Heart left ventricle (tissue), 16 donors: ENCODE measurements around the gene LTBR. TPM values are rescaled to one million over a fixed set of nuclear protein-coding genes. Genes with fewer than 3 reads are reported as not detected.

Experiments used
- ATAC-seq, 4 donors: fragments of 200-7000 bp; cut with Tn5 transposase; one replicate each; pipeline ENCODE4 v1.9.1; 2020 to 2022; ENCODE audit warnings: moderate library complexity in 4 of 4, mild to moderate bottlenecking in 3 of 4, moderate number of reproducible peaks in 1 of 4
- DNase-seq, 5 donors: peaks; one replicate each; pipeline ENCODE4 v3.0.0-alpha.2; 2020
- H3K27ac ChIP-seq, 12 donors: fragments of 200-600 bp; sonication (generic) in 4 of 12; one replicate each; pipeline versions ENCODE4 v1.5.0 to v1.8.0; 2016 to 2022; ENCODE audit warnings: mild to moderate bottlenecking in 2 of 12
- H3K27me3 ChIP-seq, 9 donors: fragments of 200-600 bp; sonication (generic) in 2 of 9; one replicate each; pipeline versions ENCODE4 v1.5.1 to v1.8.0; 2016 to 2022; ENCODE audit warnings: mild to moderate bottlenecking in 3 of 9
- H3K36me3 ChIP-seq, 9 donors: fragments of 200-600 bp; sonication (generic) in 2 of 9; one replicate each; pipeline versions ENCODE4 v1.5.0 to v1.8.0; 2018 to 2022; ENCODE audit warnings: mild to moderate bottlenecking in 2 of 9
- H3K4me1 ChIP-seq, 12 donors: fragments of 200-600 bp; sonication (generic) in 4 of 12; one replicate each; pipeline versions ENCODE4 v1.5.0 to v1.8.0; 2016 to 2022; ENCODE audit warnings: mild to moderate bottlenecking in 3 of 12
- H3K4me3 ChIP-seq, 12 donors: fragments of 200-600 bp; sonication (generic) in 4 of 12; one replicate each; pipeline versions ENCODE4 v1.5.0 to v1.8.0; 2017 to 2022; ENCODE audit warnings: mild to moderate bottlenecking in 9 of 12, moderate library complexity in 4 of 12
- H3K9me3 ChIP-seq, 12 donors: fragments of 200-600 bp; sonication (generic) in 4 of 12; one replicate each; pipeline versions ENCODE4 v1.5.0 to v1.8.0; 2016 to 2022; ENCODE audit warnings: mild to moderate bottlenecking in 1 of 12
- CTCF ChIP-seq, 12 donors: fragments of 200-600 bp; sonication (generic) in 4 of 12; IDR thresholded peaks; one replicate each; pipeline versions ENCODE4 v1.5.0 to v1.8.0; 2018 to 2022; ENCODE audit warnings: antibody characterized with exemption in 12 of 12, mild to moderate bottlenecking in 5 of 12
- POLR2A ChIP-seq, 2 donors: fragments of 450-650 bp; IDR thresholded peaks; one replicate each; pipeline ENCODE4 v1.6.1; 2017; ENCODE audit warnings: antibody characterized with exemption in 2 of 2, mild to moderate bottlenecking in 2 of 2, moderate library complexity in 2 of 2
- WGBS, 4 donors: extraction: QIAGEN DNeasy Blood & Tissue Kit in 2 of 4; methylation state at CpG; one replicate each; pipeline versions ENCODE4 v1.1.5 to v1.1.7; 2013 to 2018; 5-methylcytosine and 5-hydroxymethylcytosine counted together
- intact Hi-C, 10 donors: fragments of 100-400 bp; cut with DNase I; formaldehyde crosslinking; loops; one replicate each; pipeline versions ENCODE4 v1.11.1 to v1.14.2; 2022
- polyA plus RNA-seq, 2 donors: library from polyadenylated mRNA; stranded (reverse); fragments of 200-250 nt; gene quantifications; one replicate each; pipeline ENCODE4 v1.2.3, GENCODE V29; 2013
- total RNA-seq, 9 donors: library from RNA; depleted of rRNA in 2 of 9; stranded (reverse); fragments of >200 nt in 2 of 9; fragmentation: NEBNext Ultra II Directional in 3 of 9; extraction: Animal tissue kit (Norgen Biotek cat#: 25700) in 3 of 9; gene quantifications; one replicate each; pipeline versions ENCODE4 v1.1.0 to v1.2.4, GENCODE V29; 2016 to 2023
- donor health status: ischemic (EF 13 %, LVEDD 7.1; RV severe dilation, severe dysfunction).
- donor health status: healthy with polysubstance abuse.
- donor health status: DM: no; HTN: yes; CAD: no.
- donor health status: DM: no; HTN: no; CAD: no.
- donor health status: ischemic (EF 25% LVEDD 6.9; RV normal size, moderate dysfunction).
- donor health status: ischemic (EF 25% LVEDD 5.7; RV mildly dilated, moderate dysfunction).
- donor health status: healthy.
- donor health status: DM: yes; HTN: yes; CAD: no.
- donor health status: ischemic (EF 35%, LVEDD 5.7; RV mildly dilated, moderate dysfunction).
- donor health status: nonischemic (EF 11% LVEDD 7.7; RV severe dilation, severe dysfunction).
- donor health status: DM: yes; HTN: yes; CAD: no.
- donor health status: PGD.
- donor health status: ischemic (EF 29% LVEDD 5.4; RV normal size, mild dysfunction).
- donor health status: nonischemic (EF 23%, LVEDD 6.1; RV moderate dilation, normal function).

The LTBR gene
- total and polyA plus RNA-seq, 11 donors = 16.0 to 83.4 (median 26.2) TPM

- no peak overlapping the region for H3K27ac ChIP-seq
- DNase-seq = no peak
- TF ChIP-seq POLR2A (IDR thresholded peaks at IDR 0.05) = no peak
- no peak for TF ChIP-seq CTCF (IDR thresholded peaks at IDR 0.05)
- H3K27me3 ChIP-seq = no peaks in the 10 kb centered on the region
- no peaks in the 10 kb centered on the region for H3K4me1 ChIP-seq
- WGBS, 4 donors = 80 to 90% (median 82%) methylated on average over 6 of the region's 6 CpGs
- H3K36me3 ChIP-seq = no peaks in the 10 kb centered on the region
- H3K4me3 ChIP-seq = no peak overlapping the region
- no peaks in the 10 kb centered on the region for H3K9me3 ChIP-seq
- ATAC-seq = no peak
- intact Hi-C loops = no loop called here
Measured at GRCh38 chr12:6405963-6406362, 22.0 kb downstream of the LTBR start.

DNA sequence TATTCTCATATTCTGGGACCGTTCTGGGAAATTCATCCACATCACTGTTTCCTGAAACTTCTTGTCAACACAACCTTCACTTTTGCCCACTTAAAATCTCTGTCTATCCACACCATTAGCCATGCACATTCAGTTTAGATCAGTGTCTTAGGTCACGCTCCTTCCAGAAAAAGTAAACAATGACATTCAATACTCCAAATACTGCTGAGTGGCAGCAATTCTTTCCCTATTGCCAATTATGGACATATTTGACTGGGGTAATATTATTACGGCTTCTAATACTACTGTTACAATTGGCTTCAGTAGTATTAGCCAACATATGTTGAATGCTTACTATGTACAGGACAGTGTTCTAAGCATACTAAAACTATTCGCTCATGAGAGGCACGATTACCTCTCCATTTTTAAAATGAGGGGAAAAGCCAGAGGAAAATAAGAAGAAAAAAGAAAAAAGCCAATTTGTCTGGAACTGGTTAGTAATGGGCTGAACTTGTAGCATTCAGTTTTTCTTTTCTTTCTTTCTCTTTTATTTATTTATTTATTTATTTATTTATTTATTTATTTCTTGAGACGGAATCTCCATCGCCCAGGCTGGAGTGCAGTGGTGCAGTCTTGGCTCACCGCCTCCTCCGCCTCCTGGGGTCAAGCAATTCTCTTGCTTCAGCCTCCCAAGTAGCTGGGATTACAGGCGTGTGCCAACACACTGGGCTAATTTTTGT, 23.4 kb downstream of the LTBR start:
- 95 to 96% (median 95%) methylated on average over 10 of the region's 10 CpGs for WGBS, 4 donors
- TF ChIP-seq CTCF (IDR thresholded peaks at IDR 0.05) = no peak

GRCh38 chr12:6416596-6416995, 32.6 kb downstream of the LTBR start:
- Histone ChIP-seq H3K4me1 (peaks cover 0 to 13% (median 0%) of the 10 kb centered on the region in 12 donors), H3K27me3 (no peaks in the 10 kb centered on the region), H3K27ac (peak overlapping the region in 1 of 12 donors; percentile 73), H3K36me3 (no peaks in the 10 kb centered on the region), H3K4me3 (no peak overlapping the region), H3K9me3 (no peaks in the 10 kb centered on the region)
- intact Hi-C loops = no loop called here
- DNase-seq = peak in 1 of 5 donors; percentile 47
- 82 to 92% (median 87%) methylated on average over 3 of the region's 3 CpGs for WGBS, 4 donors
- peak in 3 of 4 donors; percentile 55 to 70 (median 69) for ATAC-seq
- no peak for TF ChIP-seq POLR2A (IDR thresholded peaks at IDR 0.05)
- no peak for TF ChIP-seq CTCF (IDR thresholded peaks at IDR 0.05)

More for the DNA sequence above, 23.4 kb downstream of the LTBR start:
- Histone ChIP-seq H3K27ac (no peak overlapping the region), H3K36me3 (no peaks in the 10 kb centered on the region), H3K4me3 (no peak overlapping the region), H3K9me3 (no peaks in the 10 kb centered on the region), H3K4me1 (no peaks in the 10 kb centered on the region), H3K27me3 (no peaks in the 10 kb centered on the region)
- intact Hi-C loops = no loop called here
- DNase-seq (no peak), ATAC-seq (no peak)

- H3K27me3 ChIP-seq = no peaks in the 10 kb centered on the region
- no peak overlapping the region for H3K27ac ChIP-seq
- TF ChIP-seq POLR2A (IDR thresholded peaks at IDR 0.05) (no peak), CTCF (IDR thresholded peaks at IDR 0.05) (no peak)
- no peaks in the 10 kb centered on the region for H3K36me3 ChIP-seq
- peaks cover 0 to 19% (median 2%) of the 10 kb centered on the region in 12 donors for H3K4me1 ChIP-seq
- DNase-seq (no peak), ATAC-seq (no peak)
- 75 to 90% (median 83%) methylated on average over 6 of the region's 6 CpGs for WGBS, 4 donors
- no peaks in the 10 kb centered on the region for H3K9me3 ChIP-seq
- no peak overlapping the region for H3K4me3 ChIP-seq
- intact Hi-C loops = no loop called here
Measured at GRCh38 chr12:6418796-6419195, 34.8 kb downstream of the LTBR start.
